ENCODE data around the gene UMODL1. TPM values are rescaled to one million over a fixed set of nuclear protein-coding genes. Genes with fewer than 3 reads are reported as not detected.
A peak's percentile ranks its signal among the peaks of the same experiment; 100 is the strongest.

UMODL1 gene
- total RNA-seq, 1 experiment from 2014 or later = not detected

DNA sequence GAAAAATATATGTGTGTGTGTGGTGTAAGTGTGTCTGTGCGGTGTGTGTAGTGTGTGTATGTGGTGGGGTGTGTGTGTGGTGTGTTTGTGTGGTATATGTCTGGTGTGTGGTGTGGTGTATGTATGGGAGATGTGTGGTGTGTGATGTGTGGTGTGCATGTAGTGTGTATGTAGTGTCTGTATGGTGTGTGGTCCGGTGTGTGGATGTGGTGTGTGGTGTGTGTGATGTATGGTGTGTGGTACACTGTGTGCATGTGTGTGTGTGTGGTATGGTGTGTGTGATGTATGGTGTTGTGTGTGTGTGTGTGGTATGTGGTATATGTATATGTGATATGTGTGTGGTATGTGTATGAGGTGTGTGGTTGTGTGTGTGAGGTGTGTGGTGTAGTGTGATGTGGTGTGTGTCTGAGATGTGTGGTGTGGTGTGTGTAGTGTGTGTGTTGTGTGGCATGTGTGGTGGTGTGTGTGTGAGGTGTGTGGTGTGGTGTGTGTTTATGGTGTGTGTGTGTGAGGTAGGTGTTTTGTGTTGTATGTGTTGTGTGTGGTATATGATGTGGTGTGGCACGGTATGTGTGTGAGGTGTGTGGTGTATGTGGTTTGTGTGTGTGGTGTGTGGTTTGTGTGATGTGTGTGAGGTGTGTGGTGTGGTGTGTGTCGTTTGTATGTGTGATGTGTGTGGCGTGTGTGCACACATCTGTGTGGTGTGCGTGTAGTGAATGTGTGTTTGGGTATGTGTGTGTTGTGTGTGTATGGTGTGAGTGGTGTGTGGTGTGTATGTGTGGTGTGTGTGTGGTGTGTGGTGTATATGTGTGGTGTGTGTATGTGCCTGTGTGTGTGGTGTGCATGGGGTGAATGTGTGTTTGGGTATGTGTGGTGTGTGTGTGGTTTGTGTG, 112.5 kb downstream of the UMODL1 start:
- H3K79me1 ChIP-seq (ENCODE audit: insufficient read depth, low read depth, low read length, poor library complexity, severe bottlenecking) = no peaks in the 10 kb centered on the region
- no peak overlapping the region for H3K4ac ChIP-seq (ENCODE audit: low read depth, low read length)
- H3T11ph ChIP-seq (ENCODE audit: low read length) = no peak overlapping the region
- no peak overlapping the region for H2BK120ac ChIP-seq (ENCODE audit: low read depth, low read length, poor library complexity, severe bottlenecking)
- no peak overlapping the region for H3K4me2 ChIP-seq (ENCODE audit: insufficient read depth, insufficient read length, low read length)
- peaks cover 4% of the 10 kb centered on the region in 2 experiments; a peak in 3 of 4 replicates for H3K4me1 Mint-ChIP-seq
- H3K9me3 Mint-ChIP-seq = peaks cover 0 to 5% of the 10 kb centered on the region in 2 experiments; a peak in 1 of 5 replicates
- H3K27ac ChIP-seq (ENCODE audit: insufficient read length, low read depth, low read length) = no peak overlapping the region
- H3K36me3 Mint-ChIP-seq (ENCODE audit: insufficient read depth in 1 of 3, low read depth in 3 of 3) = no peaks in the 10 kb centered on the region
- H3K9me3 ChIP-seq (ENCODE audit: control insufficient read depth, low read depth, low read length) = no peaks in the 10 kb centered on the region
- H3K27me3 ChIP-seq (ENCODE audit: insufficient read depth, low read length) = no peaks in the 10 kb centered on the region
- no peak overlapping the region for H3K9ac ChIP-seq (ENCODE audit: extremely low read depth, insufficient read length, low read length)
- no peak overlapping the region for H2AK5ac ChIP-seq (ENCODE audit: insufficient read length, low read length)
- H3K56ac ChIP-seq (ENCODE audit: insufficient read length, low read depth, low read length) = no peak overlapping the region
- no peak overlapping the region for H2AFZ ChIP-seq (ENCODE audit: low read length)
- no peak overlapping the region for H3K4me3 Mint-ChIP-seq
- no peak overlapping the region for H3K27ac Mint-ChIP-seq
- peak overlapping the region; percentile 20 for H3K18ac ChIP-seq (ENCODE audit: insufficient read length, low read depth, low read length)
- peak overlapping the region; percentile 25 for H4K5ac ChIP-seq (ENCODE audit: insufficient read length, low read depth, low read length)
- no peak overlapping the region for H4K91ac ChIP-seq (ENCODE audit: insufficient read length, low read depth, low read length)
- WGBS (ENCODE audit: extremely low coverage, insufficient read length, low lambda C conversion rate) = 90% methylated on average over 5 of the region's 6 CpGs
- no peaks in the 10 kb centered on the region for H3K4me1 ChIP-seq (ENCODE audit: insufficient read depth, low read length)
- no peak overlapping the region for H3K14ac ChIP-seq (ENCODE audit: insufficient read depth, low read length)
- no peak overlapping the region for H3K23ac ChIP-seq (ENCODE audit: insufficient read length, low read depth, low read length)
- H3K23me2 ChIP-seq (ENCODE audit: insufficient read length, low read depth, low read length, poor library complexity, severe bottlenecking) = no peaks in the 10 kb centered on the region
- TF ChIP-seq, protein P1, sequence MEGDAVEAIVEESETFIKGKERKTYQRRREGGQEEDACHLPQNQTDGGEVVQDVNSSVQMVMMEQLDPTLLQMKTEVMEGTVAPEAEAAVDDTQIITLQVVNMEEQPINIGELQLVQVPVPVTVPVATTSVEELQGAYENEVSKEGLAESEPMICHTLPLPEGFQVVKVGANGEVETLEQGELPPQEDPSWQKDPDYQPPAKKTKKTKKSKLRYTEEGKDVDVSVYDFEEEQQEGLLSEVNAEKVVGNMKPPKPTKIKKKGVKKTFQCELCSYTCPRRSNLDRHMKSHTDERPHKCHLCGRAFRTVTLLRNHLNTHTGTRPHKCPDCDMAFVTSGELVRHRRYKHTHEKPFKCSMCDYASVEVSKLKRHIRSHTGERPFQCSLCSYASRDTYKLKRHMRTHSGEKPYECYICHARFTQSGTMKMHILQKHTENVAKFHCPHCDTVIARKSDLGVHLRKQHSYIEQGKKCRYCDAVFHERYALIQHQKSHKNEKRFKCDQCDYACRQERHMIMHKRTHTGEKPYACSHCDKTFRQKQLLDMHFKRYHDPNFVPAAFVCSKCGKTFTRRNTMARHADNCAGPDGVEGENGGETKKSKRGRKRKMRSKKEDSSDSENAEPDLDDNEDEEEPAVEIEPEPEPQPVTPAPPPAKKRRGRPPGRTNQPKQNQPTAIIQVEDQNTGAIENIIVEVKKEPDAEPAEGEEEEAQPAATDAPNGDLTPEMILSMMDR (conservative IDR thresholded peaks at IDR 0.05) = no peak
- peak overlapping the region; percentile 24 for H4K8ac ChIP-seq (replicated peaks; ENCODE audit: insufficient read length, low read depth, low read length)
- H3K27me3 Mint-ChIP-seq (ENCODE audit: low read depth) = peaks cover 7% of the 10 kb centered on the region
- no peak for DNase-seq
- H2BK12ac ChIP-seq (ENCODE audit: insufficient read length, low read depth, low read length) = no peak overlapping the region
- no peaks in the 10 kb centered on the region for H3K79me2 ChIP-seq (ENCODE audit: insufficient read depth, low read length)
- no peaks in the 10 kb centered on the region for H4K20me1 ChIP-seq (ENCODE audit: control insufficient read depth, insufficient read depth, insufficient read length)
- no peak overlapping the region for H2BK15ac ChIP-seq (ENCODE audit: low read depth, low read length)
- H2BK20ac ChIP-seq (ENCODE audit: low read depth, low read length, poor library complexity, severe bottlenecking) = no peak overlapping the region
- H2BK5ac ChIP-seq (ENCODE audit: insufficient read length, low read length) = no peak overlapping the region
